ENCODE measurements around the gene ABCD1.

DNA sequence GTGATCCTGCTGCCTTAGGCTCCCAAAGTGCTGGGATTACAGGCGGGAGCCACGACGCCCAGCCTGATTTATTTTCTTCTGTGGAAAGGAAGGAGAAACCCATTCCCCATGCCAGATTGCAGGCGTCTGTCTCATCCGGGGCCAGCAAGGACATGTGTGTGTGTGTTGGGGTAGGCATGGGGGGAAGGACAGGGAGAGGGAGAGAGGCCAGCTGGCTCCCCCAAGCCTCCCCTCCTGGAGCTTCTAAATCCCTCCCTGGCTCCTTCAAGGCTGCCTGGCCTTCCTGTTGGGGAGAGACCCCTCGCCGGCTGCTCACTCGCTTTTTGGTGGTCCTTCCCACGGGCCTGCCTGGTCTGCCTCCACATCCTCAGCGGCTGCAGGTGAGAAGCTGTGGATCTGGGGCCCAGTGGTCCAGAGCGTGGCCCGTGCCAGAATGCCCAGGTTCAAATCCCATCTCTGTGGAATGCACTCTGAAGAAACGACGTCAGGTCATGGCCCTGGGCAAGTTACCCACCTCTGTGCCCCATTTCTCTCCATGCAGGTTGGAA lies 38.0 kb downstream of the ABCD1 start:
- no peak for TF ChIP-seq POLR2A (IDR thresholded peaks at IDR 0.05)
- TF ChIP-seq, protein P1, sequence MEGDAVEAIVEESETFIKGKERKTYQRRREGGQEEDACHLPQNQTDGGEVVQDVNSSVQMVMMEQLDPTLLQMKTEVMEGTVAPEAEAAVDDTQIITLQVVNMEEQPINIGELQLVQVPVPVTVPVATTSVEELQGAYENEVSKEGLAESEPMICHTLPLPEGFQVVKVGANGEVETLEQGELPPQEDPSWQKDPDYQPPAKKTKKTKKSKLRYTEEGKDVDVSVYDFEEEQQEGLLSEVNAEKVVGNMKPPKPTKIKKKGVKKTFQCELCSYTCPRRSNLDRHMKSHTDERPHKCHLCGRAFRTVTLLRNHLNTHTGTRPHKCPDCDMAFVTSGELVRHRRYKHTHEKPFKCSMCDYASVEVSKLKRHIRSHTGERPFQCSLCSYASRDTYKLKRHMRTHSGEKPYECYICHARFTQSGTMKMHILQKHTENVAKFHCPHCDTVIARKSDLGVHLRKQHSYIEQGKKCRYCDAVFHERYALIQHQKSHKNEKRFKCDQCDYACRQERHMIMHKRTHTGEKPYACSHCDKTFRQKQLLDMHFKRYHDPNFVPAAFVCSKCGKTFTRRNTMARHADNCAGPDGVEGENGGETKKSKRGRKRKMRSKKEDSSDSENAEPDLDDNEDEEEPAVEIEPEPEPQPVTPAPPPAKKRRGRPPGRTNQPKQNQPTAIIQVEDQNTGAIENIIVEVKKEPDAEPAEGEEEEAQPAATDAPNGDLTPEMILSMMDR (IDR thresholded peaks at IDR 0.05), result no peak
- TF ChIP-seq POLR2AphosphoS5 (IDR thresholded peaks at IDR 0.05), result no peak
